Stimulated activated memory B cell treated with anti-CD40 and anti-IgM and Interleukin-4, amounts not matched to agents 10 μg/mL and 1 μg/mL and 100 μg/mL, for 72 hours (primary cell): ENCODE data around the gene ACVRL1.
"Not testable (repeated sequence)": the region's sequence is repeated elsewhere in the genome, so short reads cannot be mapped to it uniquely, and the experiment has no call there.

ENCODE experiments used
- ATAC-seq: fragments of 150-1000 bp; cut with Tn5 transposase; 2 replicates; pipeline ENCODE4 v1.10.0; 2021
- H3K27ac Mint-ChIP-seq: one replicate; pipeline ENCODE4 v1.8.0; 2022; ENCODE audit warnings: mild to moderate bottlenecking, mixed read lengths
- H3K27me3 Mint-ChIP-seq: one replicate; pipeline ENCODE4 v1.8.0; 2022; ENCODE audit warnings: mixed read lengths
- H3K36me3 Mint-ChIP-seq: one replicate; pipeline ENCODE4 v1.8.0; 2022; ENCODE audit warnings: mixed read lengths
- H3K4me1 Mint-ChIP-seq: one replicate; pipeline ENCODE4 v1.8.0; 2022; ENCODE audit warnings: mixed read lengths
- H3K4me3 Mint-ChIP-seq: one replicate; pipeline ENCODE4 v1.8.0; 2022; ENCODE audit warnings: mild to moderate bottlenecking, moderate library complexity, mixed read lengths
- H3K9me3 Mint-ChIP-seq: one replicate; pipeline ENCODE4 v1.8.0; 2022; ENCODE audit warnings: mixed read lengths

ACVRL1 gene

GRCh38 chr12:51870504-51870903 lies 36.8 kb upstream of the ACVRL1 start:
- H3K4me3 Mint-ChIP-seq = no peak overlapping the region
- no peak for ATAC-seq
- no peaks in the 10 kb centered on the region for H3K36me3 Mint-ChIP-seq

GRCh38 chr12:51871126-51871525 lies 36.2 kb upstream of the ACVRL1 start:
- no peak overlapping the region for H3K4me3 Mint-ChIP-seq
- ATAC-seq = no peak
- no peak overlapping the region for H3K27ac Mint-ChIP-seq
- peaks cover 58% of the 10 kb centered on the region for H3K27me3 Mint-ChIP-seq
- no peaks in the 10 kb centered on the region for H3K9me3 Mint-ChIP-seq
- H3K36me3 Mint-ChIP-seq = no peaks in the 10 kb centered on the region
- H3K4me1 Mint-ChIP-seq = peaks cover 24% of the 10 kb centered on the region

More at GRCh38 chr12:51870504-51870903, 36.8 kb upstream of the ACVRL1 start:
- Mint-ChIP-seq H3K4me1 (peaks cover 24% of the 10 kb centered on the region), H3K27me3 (peaks cover 64% of the 10 kb centered on the region), H3K27ac (no peak overlapping the region), H3K9me3 (no peaks in the 10 kb centered on the region)

- Mint-ChIP-seq H3K4me3 (no peak overlapping the region), H3K36me3 (no peaks in the 10 kb centered on the region), H3K9me3 (no peaks in the 10 kb centered on the region), H3K4me1 (peaks cover 24% of the 10 kb centered on the region), H3K27me3 (peaks cover 50% of the 10 kb centered on the region), H3K27ac (no peak overlapping the region)
- no peak for ATAC-seq
Observed at GRCh38 chr12:51871918-51872688, 35.2 kb upstream of the ACVRL1 start.

- Mint-ChIP-seq H3K27ac (no peak overlapping the region), H3K27me3 (peaks cover 45% of the 10 kb centered on the region), H3K4me1 (peaks cover 24% of the 10 kb centered on the region), H3K9me3 (no peaks in the 10 kb centered on the region), H3K36me3 (no peaks in the 10 kb centered on the region), H3K4me3 (no peak overlapping the region)
- no peak for ATAC-seq
Observed at GRCh38 chr12:51872689-51872981, 34.7 kb upstream of the ACVRL1 start.

GRCh38 chr12:51873251-51873994 lies 33.9 kb upstream of the ACVRL1 start:
- ATAC-seq = no peak
- H3K9me3 Mint-ChIP-seq = no peaks in the 10 kb centered on the region
- peaks cover 37% of the 10 kb centered on the region for H3K27me3 Mint-ChIP-seq
- peaks cover 24% of the 10 kb centered on the region for H3K4me1 Mint-ChIP-seq
- H3K36me3 Mint-ChIP-seq = no peaks in the 10 kb centered on the region
- no peak overlapping the region for H3K27ac Mint-ChIP-seq
- no peak overlapping the region for H3K4me3 Mint-ChIP-seq

- Mint-ChIP-seq H3K27me3 (peaks cover 33% of the 10 kb centered on the region), H3K27ac (no peak overlapping the region), H3K4me1 (peaks cover 19% of the 10 kb centered on the region), H3K4me3 (no peak overlapping the region), H3K9me3 (no peaks in the 10 kb centered on the region), H3K36me3 (no peaks in the 10 kb centered on the region)
- no peak for ATAC-seq
Observed at GRCh38 chr12:51874000-51874399, 33.3 kb upstream of the ACVRL1 start.

GRCh38 chr12:51874486-51874885 lies 32.8 kb upstream of the ACVRL1 start:
- Mint-ChIP-seq H3K4me1 (peaks cover 18% of the 10 kb centered on the region), H3K9me3 (no peaks in the 10 kb centered on the region), H3K27me3 (peaks cover 33% of the 10 kb centered on the region), H3K4me3 (no peak overlapping the region), H3K36me3 (no peaks in the 10 kb centered on the region), H3K27ac (no peak overlapping the region)
- no peak for ATAC-seq

GRCh38 chr12:51879102-51879501 lies 28.2 kb upstream of the ACVRL1 start:
- Mint-ChIP-seq H3K36me3 (no peaks in the 10 kb centered on the region), H3K4me1 (no peaks in the 10 kb centered on the region), H3K27me3 (peaks cover 8% of the 10 kb centered on the region), H3K9me3 (peaks cover 4% of the 10 kb centered on the region), H3K27ac (no peak overlapping the region), H3K4me3 (no peak overlapping the region)
- no peak for ATAC-seq

GRCh38 chr12:51883295-51883694 lies 24.0 kb upstream of the ACVRL1 start:
- H3K36me3 Mint-ChIP-seq = no peaks in the 10 kb centered on the region
- peaks cover 15% of the 10 kb centered on the region for H3K27me3 Mint-ChIP-seq

GRCh38 chr12:51883998-51884675 lies 23.2 kb upstream of the ACVRL1 start:
- no peak overlapping the region for H3K4me3 Mint-ChIP-seq
- H3K36me3 Mint-ChIP-seq = no peaks in the 10 kb centered on the region
- ATAC-seq = no peak
- H3K9me3 Mint-ChIP-seq = peaks cover 12% of the 10 kb centered on the region
- peaks cover 11% of the 10 kb centered on the region for H3K4me1 Mint-ChIP-seq
- no peak overlapping the region for H3K27ac Mint-ChIP-seq
- H3K27me3 Mint-ChIP-seq = peaks cover 17% of the 10 kb centered on the region

More at GRCh38 chr12:51883295-51883694, 24.0 kb upstream of the ACVRL1 start:
- no peak overlapping the region for H3K4me3 Mint-ChIP-seq
- H3K9me3 Mint-ChIP-seq = peaks cover 12% of the 10 kb centered on the region
- peaks cover 11% of the 10 kb centered on the region for H3K4me1 Mint-ChIP-seq
- H3K27ac Mint-ChIP-seq = no peak overlapping the region
- no peak for ATAC-seq

GRCh38 chr12:51884676-51885229 lies 22.6 kb upstream of the ACVRL1 start:
- no peak overlapping the region for H3K4me3 Mint-ChIP-seq
- H3K4me1 Mint-ChIP-seq = peaks cover 11% of the 10 kb centered on the region
- no peaks in the 10 kb centered on the region for H3K36me3 Mint-ChIP-seq
- peaks cover 12% of the 10 kb centered on the region for H3K9me3 Mint-ChIP-seq
- no peak for ATAC-seq
- no peak overlapping the region for H3K27ac Mint-ChIP-seq
- H3K27me3 Mint-ChIP-seq = peaks cover 12% of the 10 kb centered on the region

- Mint-ChIP-seq H3K4me1 (peaks cover 11% of the 10 kb centered on the region), H3K27me3 (peaks cover 12% of the 10 kb centered on the region), H3K27ac (peak overlapping the region; percentile 71), H3K4me3 (peak overlapping the region; percentile 15), H3K9me3 (peaks cover 12% of the 10 kb centered on the region)
- ATAC-seq, H3K36me3 Mint-ChIP-seq: not testable (repeated sequence)
Observed at GRCh38 chr12:51885294-51886020, 21.8 kb upstream of the ACVRL1 start.

GRCh38 chr12:51886021-51886710 lies 21.1 kb upstream of the ACVRL1 start:
- Mint-ChIP-seq H3K4me3 (peak overlapping the region; percentile 15), H3K36me3 (no peaks in the 10 kb centered on the region), H3K9me3 (peaks cover 12% of the 10 kb centered on the region), H3K4me1 (peaks cover 11% of the 10 kb centered on the region), H3K27me3 (peaks cover 12% of the 10 kb centered on the region), H3K27ac (peak overlapping the region; percentile 71)
- ATAC-seq = peak; percentile 71
